OCI-LY7 (cell line): ENCODE results near the gene FAM9B. TPM values are rescaled to one million over a fixed set of nuclear protein-coding genes. Genes with fewer than 3 reads are reported as not detected.

ENCODE experiments used
- BruUV-seq: library from RNA; stranded (reverse); fragments of 400-500 nt; replicated peaks from 2 replicates; lab custom pipeline; 2021; lab: Mats Ljungman, UMichigan
- CTCF ChIA-PET: fragments of 300-600 bp; sonication (Branson Sonifier 250); formaldehyde crosslinking; loops from one replicate; lab custom pipeline; 2022; ENCODE audit warnings: antibody characterized with exemption; ENCODE audit not compliant: unreplicated experiment; lab: Charles Lee
- POLR2A ChIA-PET: fragments of 300-600 bp; sonication (Branson Sonifier 250); formaldehyde crosslinking; loops from one replicate; lab custom pipeline; 2022; ENCODE audit warnings: antibody characterized with exemption; lab: Charles Lee
- DNase-seq: peaks from one replicate; pipeline ENCODE4 v3.0.0-alpha.2; 2015; ENCODE audit warnings: low spot score
- H2AFZ ChIP-seq: fragments of 200-600 bp; sonication (generic), shearing (Covaris generic); 2 replicates; pipeline ENCODE4 v1.6.1; 2014; ENCODE audit warnings: mild to moderate bottlenecking, antibody characterized with exemption, low read length, moderate library complexity
- H3K27ac ChIP-seq: fragments of 200-600 bp; sonication (generic); 2 replicates; pipeline ENCODE4 v1.5.1; 2014; ENCODE audit warnings: mixed run types, low read depth, mild to moderate bottlenecking, moderate library complexity, low read length, inconsistent platforms; ENCODE audit not compliant: poor library complexity, severe bottlenecking
- H3K36me3 ChIP-seq: fragments of 200-600 bp; sonication (generic); 2 replicates; pipeline ENCODE4 v1.6.1; 2014; ENCODE audit warnings: mild to moderate bottlenecking, antibody characterized with exemption, low read length, moderate library complexity, mixed read lengths; ENCODE audit not compliant: insufficient read depth
- H3K4me1 ChIP-seq: fragments of 200-600 bp; sonication (generic); 2 replicates; pipeline ENCODE4 v1.5.1; 2014; ENCODE audit warnings: mild to moderate bottlenecking, low read length; ENCODE audit not compliant: insufficient read depth, poor library complexity, severe bottlenecking
- H3K4me2 ChIP-seq: fragments of 200-600 bp; sonication (generic); 2 replicates; pipeline ENCODE4 v1.6.1; 2014; ENCODE audit warnings: mild to moderate bottlenecking, low read length
- H3K4me3 ChIP-seq: fragments of 200-600 bp; sonication (generic); 2 replicates; pipeline ENCODE4 v1.5.1; 2014; ENCODE audit warnings: mild to moderate bottlenecking, low read depth, low read length; ENCODE audit not compliant: poor library complexity, severe bottlenecking
- H3K79me2 ChIP-seq: fragments of 200-600 bp; sonication (generic); 2 replicates; pipeline ENCODE4 v1.6.1; 2016; ENCODE audit warnings: low read depth, mild to moderate bottlenecking, low read length, moderate library complexity, mixed read lengths; ENCODE audit not compliant: insufficient read depth
- H3K9me2 ChIP-seq: fragments of 200-600 bp; sonication (generic); 2 replicates; pipeline ENCODE4 v1.6.1; 2016; ENCODE audit warnings: mild to moderate bottlenecking, low read length, mixed read lengths; ENCODE audit not compliant: insufficient read depth
- H3K9me3 ChIP-seq: fragments of 200-600 bp; sonication (generic); 2 replicates; pipeline ENCODE4 v1.6.1; 2014; ENCODE audit warnings: mild to moderate bottlenecking, mixed run types, low read length, mixed read lengths
- H4K20me1 ChIP-seq: fragments of 200-600 bp; sonication (generic); 2 replicates; pipeline ENCODE4 v1.6.1; 2014; ENCODE audit warnings: mild to moderate bottlenecking, antibody characterized with exemption, low read length, moderate library complexity, mixed read lengths; ENCODE audit not compliant: insufficient read depth
- CTCF ChIP-seq: fragments of 200-600 bp; sonication (generic); conservative IDR thresholded peaks from 2 replicates; pipeline ENCODE4 v1.5.1; 2014; ENCODE audit warnings: mild to moderate bottlenecking, antibody characterized with exemption, low read length, moderate library complexity, mixed read lengths
- EZH2phosphoT487 ChIP-seq: fragments of 200-600 bp; sonication (generic); IDR thresholded peaks from 2 replicates; pipeline ENCODE4 v1.6.1; 2018; ENCODE audit warnings: low read depth, borderline replicate concordance, mild to moderate bottlenecking, mixed run types, antibody characterized with exemption, low read length, moderate library complexity, mixed read lengths
- intact Hi-C: fragments of 100-400 bp; cut with micrococcal nuclease; formaldehyde crosslinking; loops from one replicate; pipeline ENCODE4 v1.10.0; 2022; ENCODE audit not compliant: unreplicated experiment
- total RNA-seq, 2 experiments: library from RNA; depleted of rRNA in 1 of 2; stranded (reverse); fragments of >200 nt in 1 of 2; shearing (Covaris generic) in 1 of 2; gene quantifications; 2 replicates each; pipeline ENCODE4 v1.2.3, GENCODE V29; 2014 to 2022

Gene FAM9B
- total RNA-seq, 2 experiments from 2014 or later: not detected

- no TSS peak for BruUV-seq
- Histone ChIP-seq H3K9me3 (no peaks in the 10 kb centered on the region), H3K79me2 (no peaks in the 10 kb centered on the region), H3K36me3 (no peaks in the 10 kb centered on the region), H3K4me1 (no peaks in the 10 kb centered on the region), H3K27ac (no peak overlapping the region), H3K9me2 (no peaks in the 10 kb centered on the region), H3K4me3 (no peak overlapping the region), H4K20me1 (no peaks in the 10 kb centered on the region), H2AFZ (no peak overlapping the region), H3K4me2 (no peak overlapping the region)
- POLR2A ChIA-PET: interaction anchor here (0.6 kb wide), 1 partner anchor 1020 kb away, joined by 6 read pairs; no protein-coding TSS in a partner anchor
- no peak for DNase-seq
- no peak for TF ChIP-seq EZH2phosphoT487
- no peak for TF ChIP-seq CTCF
- CTCF ChIA-PET: no interaction called here
- intact Hi-C loops: no loop called here
Measured at GRCh38 chrX:9064694-9065093, 30.8 kb upstream of the FAM9B start.

DNA sequence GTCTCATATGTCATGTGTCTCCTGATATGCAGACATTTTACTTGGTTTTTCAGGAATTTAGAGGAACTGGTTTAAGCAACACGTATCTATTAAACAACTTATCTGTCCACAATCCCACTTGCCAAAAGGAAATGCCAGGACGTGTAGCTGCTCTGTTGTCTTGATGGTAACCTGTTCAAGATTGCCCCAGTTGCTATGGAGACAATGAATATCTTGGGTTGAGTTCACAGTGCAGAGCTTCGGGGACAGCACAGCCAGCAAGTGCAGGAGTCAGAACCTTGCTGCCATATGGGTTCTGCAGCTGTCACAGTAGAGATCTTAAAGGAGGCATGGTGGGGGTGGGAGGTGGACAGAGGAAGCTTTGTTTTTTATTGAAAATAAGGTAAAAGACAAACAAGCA lies 28.7 kb upstream of the FAM9B start:
- Histone ChIP-seq H3K36me3 (no peaks in the 10 kb centered on the region), H3K4me2 (no peak overlapping the region), H3K4me1 (no peaks in the 10 kb centered on the region), H2AFZ (no peak overlapping the region), H3K27ac (no peak overlapping the region), H3K4me3 (no peak overlapping the region), H3K9me2 (no peaks in the 10 kb centered on the region), H3K9me3 (no peaks in the 10 kb centered on the region), H4K20me1 (no peaks in the 10 kb centered on the region), H3K79me2 (no peaks in the 10 kb centered on the region)
- POLR2A ChIA-PET: no interaction called here
- BruUV-seq: no TSS peak
- intact Hi-C loops: no loop called here
- DNase-seq: no peak
- no peak for TF ChIP-seq CTCF
- TF ChIP-seq EZH2phosphoT487: no peak
- CTCF ChIA-PET: no interaction called here

- H3K9me2 ChIP-seq: no peaks in the 10 kb centered on the region
- intact Hi-C loops: no loop called here
- POLR2A ChIA-PET: no interaction called here
- H3K27ac ChIP-seq: no peak overlapping the region
- no TSS peak for BruUV-seq
- H2AFZ ChIP-seq: no peak overlapping the region
- no peaks in the 10 kb centered on the region for H3K4me1 ChIP-seq
- no peak for DNase-seq
- CTCF ChIA-PET: no interaction called here
- no peak overlapping the region for H3K4me2 ChIP-seq
- H3K9me3 ChIP-seq: no peaks in the 10 kb centered on the region
- no peaks in the 10 kb centered on the region for H3K79me2 ChIP-seq
- TF ChIP-seq CTCF (no peak), EZH2phosphoT487 (no peak)
- no peaks in the 10 kb centered on the region for H3K36me3 ChIP-seq
- no peak overlapping the region for H3K4me3 ChIP-seq
- no peaks in the 10 kb centered on the region for H4K20me1 ChIP-seq
Measured at GRCh38 chrX:9055354-9055753, 21.4 kb upstream of the FAM9B start.
